HUDEP-2 (cell line): ENCODE measurements around the gene PHYH.
A peak's percentile ranks its signal among the peaks of the same experiment; 100 is the strongest.
"Not testable (repeated sequence)": the region's sequence is repeated elsewhere in the genome, so short reads cannot be mapped to it uniquely, and the experiment has no call there.

Experiments
- DNase-seq, 76 experiments: peaks; one replicate each; lab custom pipeline; 2025; ENCODE audit not compliant: unreplicated experiment in 76 of 76; lab: John Stamatoyannopoulos, UW

PHYH gene

DNA sequence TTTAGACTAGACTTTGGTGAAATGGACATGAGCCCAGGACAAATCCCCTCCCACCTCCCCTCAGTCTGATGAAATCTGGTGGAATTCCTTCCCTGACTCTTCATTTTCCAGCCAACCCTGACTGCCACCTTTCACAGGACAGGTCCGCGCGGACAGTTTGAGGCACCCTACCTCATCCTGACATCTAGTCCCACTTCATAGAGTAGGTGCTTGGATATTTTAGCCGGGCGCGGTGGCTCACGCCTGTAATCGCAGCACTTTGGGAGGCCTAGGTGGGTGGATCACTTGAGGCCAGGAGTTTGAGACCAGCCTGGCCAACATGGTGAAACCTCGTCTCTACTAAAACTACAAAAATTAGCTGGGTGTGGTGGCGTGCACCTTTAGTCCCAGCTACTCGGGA is 23.7 kb downstream of the PHYH start:
- DNase-seq: not testable (repeated sequence)

DNA sequence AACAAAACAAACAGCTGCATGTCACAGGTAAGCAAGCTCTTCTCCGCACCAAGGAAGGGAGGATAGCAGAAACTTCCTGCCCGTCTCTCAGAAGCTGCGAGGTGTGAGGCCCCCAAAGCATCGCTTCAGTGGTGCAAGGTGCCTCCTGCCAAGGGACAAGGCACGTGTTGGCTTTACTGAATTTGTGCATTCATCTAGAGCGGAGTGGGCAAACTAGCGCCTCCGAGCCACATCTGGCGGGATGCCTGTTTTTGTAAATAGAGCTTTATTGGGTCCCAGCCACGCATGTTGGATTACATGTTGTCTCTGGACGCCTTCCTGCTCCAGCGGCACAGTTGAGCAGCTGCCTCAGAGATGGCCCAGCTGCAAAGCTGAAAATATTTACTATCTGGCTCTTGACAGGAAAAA is 27.7 kb downstream of the PHYH start:
- DNase-seq: no peak

DNA sequence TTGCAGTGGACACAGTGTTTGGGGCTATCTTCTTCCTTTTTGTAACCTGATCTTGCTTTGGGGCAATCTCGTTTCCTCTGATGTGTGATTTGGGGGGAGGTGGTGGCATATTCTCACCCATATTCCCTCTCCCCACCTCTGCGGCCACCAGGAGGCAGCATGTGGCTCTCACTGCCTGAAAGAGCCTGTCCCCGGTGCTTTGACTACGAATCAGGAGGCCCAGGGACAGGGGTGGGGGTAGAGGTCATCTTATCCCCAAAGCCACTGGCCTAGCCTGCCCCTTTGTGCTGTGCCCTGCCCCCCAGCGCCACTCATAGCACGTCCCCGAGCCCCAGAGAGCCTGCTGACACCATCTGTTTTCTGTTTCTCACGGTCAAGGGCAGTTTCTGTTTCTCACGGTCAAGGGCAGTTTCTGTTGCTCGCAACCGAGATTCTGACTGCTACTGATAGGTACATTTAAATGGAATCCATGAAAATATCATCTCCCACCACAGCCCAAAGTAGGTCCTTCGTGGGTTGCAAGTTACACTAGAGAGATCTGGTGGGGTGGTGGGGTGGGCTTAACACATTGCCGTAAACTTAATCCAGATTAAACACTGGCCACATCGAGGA is 28.2 kb downstream of the PHYH start:
- peak in 54 of 76 experiments; percentile 1 to 64 (median 26) for DNase-seq

DNA sequence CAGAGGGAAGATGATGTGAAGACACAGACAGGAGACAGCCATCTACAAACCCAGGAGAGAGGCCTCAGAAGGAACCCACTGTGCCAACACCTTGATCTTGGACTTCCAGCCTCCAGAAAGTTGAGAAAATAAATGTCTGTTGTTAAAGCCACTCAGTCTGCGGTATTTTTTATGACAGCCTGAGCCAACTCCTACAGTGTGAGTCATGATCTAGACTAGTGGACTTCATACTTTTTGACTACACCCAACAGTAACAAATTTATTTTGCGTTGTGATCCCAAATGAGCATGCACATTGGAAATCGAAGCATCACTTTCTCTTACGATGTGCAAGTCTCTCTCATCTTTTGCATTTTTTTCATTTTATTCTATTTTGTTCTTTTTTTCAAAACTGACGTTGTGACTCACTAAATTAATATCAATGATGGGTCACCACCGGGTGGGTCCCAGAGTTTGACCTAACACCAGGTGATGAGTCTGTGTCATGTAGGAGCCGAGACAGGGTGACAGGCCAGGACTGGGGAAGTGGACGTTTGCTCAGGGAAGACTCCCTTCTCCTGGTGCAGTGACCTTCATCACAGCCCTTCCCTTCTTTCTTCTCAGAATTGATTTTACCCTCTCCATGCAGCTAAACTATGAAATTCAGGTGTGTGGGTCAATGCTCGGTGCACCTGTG is 28.9 kb downstream of the PHYH start:
- no peak for DNase-seq

DNA sequence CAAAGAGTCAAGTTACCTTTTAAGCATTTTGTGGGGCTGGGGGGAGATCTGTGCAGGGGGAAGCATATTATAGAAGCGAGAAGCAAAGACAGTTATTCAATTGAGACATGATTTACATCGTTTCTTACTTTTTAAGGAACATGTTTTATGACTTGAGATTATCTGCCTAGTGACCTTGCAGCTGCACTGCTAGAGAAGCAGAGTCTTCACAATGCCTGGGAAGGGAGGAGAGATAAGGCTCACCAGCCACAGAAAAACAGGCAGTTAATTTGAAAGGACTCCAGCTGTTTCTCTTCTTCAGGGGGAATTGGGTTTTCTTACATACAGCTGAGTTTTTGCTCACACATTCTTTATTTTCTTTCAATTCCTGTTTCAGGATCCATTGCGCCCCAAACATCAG is 31.0 kb downstream of the PHYH start:
- DNase-seq: peak in 11 of 76 experiments; percentile 1 to 40 (median 2)

DNA sequence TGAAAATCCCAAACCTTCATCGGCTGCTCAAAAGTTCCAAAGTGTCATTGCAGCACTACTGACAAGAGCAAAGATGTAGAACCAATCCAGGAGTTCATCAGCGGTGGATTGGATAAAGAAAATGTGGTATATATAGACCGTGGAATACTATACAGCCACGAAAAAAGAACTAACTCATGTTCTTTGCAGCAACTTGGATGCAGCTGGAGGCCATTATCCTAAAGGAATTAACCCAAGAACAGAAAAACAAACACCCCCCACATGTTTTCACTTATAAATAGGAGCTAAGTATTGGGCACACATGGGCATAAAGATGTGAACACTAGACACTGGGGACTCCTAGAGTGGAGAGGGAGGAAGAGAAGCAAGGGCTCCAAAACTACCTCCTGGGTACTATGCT is 31.6 kb downstream of the PHYH start:
- DNase-seq: no peak

DNA sequence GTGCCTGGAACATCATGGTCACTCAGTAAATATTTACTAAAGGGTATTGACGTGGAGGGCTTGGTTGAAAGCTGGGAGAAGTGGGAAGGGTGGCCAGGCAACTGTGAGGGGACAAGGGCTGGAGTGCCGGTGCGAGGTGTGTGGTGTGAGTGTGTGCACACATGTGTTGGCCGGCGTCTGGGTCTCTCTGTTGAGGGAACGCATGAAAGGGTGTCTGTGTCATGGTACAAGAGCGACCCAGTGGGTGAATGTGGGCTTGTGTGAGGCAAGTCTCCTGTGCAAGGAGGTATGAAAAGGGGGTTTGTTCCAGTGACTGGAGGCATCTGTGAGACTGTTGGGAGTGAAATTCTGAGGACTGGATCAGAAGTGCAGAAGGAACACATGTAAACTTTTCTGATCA is 36.3 kb downstream of the PHYH start:
- no peak for DNase-seq

DNA sequence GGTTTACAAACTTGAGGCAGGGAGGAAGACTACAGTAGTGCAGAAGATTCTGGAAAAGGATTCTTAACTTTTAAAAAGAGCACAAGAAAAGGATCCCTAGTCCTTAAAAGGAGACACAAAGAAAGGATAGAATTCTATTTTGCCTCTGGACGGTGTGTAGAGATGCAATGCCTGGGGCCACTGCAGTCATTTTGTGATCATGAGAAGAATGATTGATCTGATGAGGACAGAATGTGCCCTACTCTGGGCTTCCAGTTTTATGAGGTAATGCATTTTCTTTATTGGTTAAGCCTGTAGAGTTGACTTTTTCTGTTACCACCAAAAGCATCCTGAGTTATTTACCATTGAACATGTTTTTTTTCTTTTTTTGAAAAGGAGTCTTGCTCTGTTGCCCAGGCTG is 37.4 kb downstream of the PHYH start:
- DNase-seq: no peak

DNA sequence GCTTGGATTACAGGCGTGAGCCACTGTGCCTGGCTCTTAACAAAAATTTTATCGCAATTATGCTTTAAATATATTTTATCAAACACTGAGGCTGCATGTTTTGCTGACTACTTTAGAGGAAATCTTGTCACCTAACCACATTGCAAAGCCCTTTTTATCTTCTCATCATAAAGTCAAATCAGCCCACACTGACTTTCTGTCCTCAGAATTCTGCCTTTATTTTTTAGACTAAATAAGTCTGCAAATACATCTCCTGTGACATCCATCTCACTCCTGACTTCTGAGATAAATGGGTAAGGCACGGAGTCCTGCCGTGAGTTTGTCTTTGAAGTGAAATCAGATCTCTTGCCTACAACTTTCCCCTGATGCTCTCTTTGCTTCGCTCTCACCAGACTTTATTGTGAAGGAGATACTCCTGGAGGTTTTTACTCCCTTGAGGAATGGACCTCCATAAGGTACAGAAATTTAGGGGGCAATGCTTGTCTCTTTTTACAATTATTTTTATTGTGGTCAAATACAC is 42.2 kb downstream of the PHYH start:
- no peak for DNase-seq

DNA sequence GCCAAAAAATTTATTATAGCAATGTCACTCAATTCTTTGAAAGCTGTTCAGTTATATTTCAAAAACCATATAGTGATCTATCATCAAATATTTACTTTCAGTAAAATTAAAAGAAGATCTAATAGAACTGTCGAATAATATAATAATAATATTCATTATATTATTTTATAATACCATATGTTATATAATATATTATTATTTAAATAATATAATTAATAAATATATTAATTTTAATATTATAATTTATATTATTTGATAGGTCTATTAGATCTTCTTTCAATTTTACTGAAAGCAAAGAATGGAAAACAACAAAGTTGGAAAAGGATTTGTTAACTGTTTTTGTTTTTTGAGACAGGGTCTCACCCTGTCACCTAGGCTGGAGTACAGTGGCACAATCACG is 43.2 kb downstream of the PHYH start:
- no peak for DNase-seq

DNA sequence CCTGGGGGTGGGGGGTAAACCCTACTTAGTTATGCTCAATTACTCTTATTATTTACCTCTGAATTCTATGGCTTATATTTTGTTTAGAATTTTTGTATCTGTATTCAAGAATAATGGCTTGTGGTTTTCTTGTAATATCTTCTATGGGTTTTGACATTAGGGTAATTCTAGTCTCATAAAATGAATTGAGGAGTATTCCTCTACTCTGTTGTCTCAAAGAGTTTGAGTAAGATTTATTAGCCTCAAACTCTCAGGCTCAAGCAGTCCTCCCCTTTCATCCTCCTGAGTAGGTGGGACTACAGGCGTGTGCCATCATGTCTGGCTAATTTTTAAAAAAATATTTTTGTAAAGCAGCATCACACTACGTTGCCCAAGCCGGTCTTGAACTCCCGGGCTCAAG is 46.1 kb downstream of the PHYH start:
- no peak for DNase-seq

DNA sequence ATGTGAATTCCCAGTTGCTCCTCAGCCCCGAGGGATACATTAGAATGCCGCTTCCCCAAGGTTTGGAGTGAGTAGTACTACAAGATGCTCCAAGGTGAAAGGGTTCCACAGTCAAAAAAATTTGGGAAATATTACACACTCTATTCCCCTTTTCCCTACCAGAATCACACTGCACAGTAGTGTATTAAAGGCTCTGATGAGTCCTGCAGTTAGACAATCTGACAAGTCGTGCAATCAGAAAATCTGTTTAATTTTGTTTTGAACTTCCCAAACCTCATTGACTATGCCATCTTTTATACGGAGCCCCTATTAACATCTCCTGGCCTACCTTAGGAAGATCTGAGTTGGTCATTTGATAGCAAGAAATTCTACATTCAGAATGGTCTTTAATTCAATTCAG is 52.1 kb downstream of the PHYH start:
- no peak for DNase-seq

DNA sequence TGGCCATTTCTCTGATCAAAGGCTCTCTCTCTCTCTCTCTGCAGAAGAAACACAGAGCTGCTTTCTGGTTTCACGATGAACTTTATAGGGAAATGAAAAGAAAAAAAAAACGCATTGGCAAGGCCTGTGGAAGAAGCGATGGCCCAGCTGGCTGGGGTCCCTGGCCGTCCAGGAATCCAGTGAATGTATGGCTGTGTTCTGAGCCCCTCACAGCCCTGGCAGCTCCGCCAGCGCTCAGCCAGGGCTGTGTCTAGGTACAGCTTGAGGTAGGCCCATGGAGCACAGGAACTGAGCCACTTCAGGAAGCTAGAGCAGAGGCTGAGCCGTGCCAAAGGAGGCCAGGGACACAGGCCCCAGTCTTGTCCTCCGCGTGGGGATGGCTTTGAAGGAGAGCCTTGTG is 52.6 kb downstream of the PHYH start:
- no peak for DNase-seq

DNA sequence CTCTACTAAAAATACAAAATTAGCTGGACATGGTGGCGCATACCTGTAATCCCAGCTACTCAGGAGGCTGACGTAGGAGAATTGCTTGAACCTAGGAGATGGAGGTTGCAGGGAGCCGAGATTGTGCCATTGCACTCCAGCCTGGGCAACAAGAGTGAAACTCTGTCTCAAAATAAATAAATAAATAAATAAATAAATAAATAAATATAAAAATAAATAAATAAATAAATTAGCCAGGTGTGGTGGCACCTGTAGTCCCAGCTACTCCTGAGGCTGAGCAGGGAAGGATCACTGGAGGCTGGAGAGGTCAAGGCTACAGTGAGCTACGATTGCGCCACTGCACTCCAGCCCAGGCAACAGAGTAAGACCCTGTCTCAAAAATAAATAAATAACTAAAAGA is 57.6 kb downstream of the PHYH start:
- not testable (repeated sequence) for DNase-seq

DNA sequence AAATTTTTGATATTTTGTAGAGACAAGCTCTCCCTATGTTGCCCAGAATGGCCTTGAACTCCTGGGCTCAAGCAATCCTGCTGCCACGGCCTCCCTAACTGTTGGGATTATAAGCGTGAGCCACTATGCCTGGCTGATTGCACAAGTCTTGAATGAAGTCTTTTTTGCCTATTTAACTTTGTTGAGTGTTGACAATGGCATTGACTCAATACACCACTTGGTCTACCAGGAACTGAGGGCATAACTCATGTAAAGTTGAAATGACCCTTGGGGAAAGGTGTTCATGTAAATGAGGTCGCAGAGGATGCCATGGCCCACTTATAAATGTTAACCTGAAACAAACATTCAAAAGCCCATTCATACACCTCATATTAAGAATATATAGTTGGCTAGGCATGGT is 58.3 kb downstream of the PHYH start:
- no peak for DNase-seq

DNA sequence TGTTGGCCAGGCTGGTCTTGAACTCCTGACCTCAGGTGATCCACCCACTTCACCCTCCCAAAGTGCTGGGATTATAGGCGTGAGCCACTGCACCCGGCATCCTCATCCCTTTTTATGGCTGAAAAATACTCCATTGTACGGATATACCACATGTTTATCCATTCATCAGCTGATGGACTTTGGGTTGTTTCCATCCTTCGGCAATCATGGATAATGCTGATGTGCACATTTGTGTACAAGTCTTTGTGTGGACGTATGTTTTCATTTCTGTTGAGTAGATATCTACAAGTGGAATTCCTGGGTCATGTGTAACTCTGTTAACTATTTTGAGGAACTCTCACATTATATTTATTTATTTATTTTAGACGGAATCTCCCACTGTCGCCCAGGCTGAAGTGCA is 59.9 kb downstream of the PHYH start:
- no peak for DNase-seq

DNA sequence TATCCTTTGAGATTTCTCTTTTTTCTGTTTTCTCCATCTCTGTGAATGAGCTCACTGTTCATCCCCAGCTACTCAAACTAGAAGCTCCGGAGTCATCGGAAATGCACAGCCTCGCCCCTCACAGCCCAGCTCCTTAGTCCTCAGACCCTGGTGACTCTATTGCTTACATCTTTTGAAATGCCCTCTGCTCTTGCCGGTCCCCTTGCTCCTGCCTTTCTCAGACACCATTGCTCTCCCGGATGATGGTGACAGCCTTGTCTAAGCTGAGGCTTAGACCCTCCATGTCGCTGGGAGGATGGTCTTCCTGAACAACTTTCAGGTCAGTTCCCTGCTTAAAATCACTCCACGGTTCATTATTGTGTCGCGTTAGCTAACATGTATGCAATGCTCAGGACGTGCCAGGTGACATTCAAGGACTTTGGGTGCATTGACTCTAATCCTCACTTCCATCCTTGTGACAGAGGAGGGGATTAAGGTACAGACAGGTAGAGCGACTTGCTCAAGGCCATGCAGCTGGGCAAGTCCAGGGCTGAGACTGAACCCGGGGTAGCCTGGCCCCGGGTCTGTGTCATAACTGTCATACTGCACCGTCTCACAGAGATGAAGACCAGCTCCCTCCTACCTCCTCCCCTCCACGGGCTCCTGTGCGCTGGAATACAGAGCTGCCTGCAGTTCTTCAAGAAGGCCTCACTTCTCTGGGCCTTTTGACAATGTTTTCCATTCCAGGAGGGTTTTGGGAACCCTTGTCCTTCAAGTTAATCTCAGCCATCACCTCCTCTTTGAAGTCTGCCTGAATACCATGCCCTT is 61.4 kb downstream of the PHYH start:
- peak in 1 of 76 experiments; percentile 5 for DNase-seq

DNA sequence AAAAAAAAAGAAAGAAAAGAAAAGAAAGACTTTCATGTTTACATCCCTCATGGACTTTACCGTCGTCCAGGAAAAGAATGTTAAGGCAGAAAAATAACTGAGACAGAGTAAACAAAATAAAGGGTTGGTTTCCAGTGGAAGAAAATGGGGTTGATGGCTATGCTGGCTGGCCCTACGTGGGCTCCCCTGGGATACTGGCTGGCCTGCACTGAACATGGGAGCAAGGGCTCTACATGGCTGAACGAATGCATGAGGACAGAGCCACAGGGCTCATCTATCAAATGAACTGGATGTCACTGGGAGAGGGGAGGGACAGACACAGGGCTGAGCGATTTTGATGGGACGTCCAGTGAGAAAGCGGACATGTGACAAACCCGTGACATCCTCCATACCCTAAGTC is 63.2 kb downstream of the PHYH start:
- DNase-seq: no peak

DNA sequence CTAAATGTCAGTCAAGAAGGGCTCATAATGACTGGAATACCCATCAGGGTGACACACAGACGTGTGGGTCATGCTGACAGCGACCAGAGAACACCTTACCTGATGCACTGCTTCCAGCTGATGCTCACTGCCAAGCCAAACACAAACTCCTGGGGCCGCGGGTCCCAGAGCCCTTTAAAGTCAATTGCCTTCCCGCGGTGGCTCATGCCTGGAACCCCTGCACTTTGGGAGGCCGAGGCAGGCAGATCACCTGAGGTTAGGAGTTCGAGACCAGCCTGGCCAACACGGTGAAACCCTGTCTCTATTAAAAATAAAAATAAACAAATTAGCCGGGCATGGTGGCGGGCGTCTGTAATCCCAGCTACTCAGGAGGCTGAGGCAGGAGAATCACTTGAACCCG is 65.1 kb downstream of the PHYH start:
- DNase-seq: not testable (repeated sequence)

DNA sequence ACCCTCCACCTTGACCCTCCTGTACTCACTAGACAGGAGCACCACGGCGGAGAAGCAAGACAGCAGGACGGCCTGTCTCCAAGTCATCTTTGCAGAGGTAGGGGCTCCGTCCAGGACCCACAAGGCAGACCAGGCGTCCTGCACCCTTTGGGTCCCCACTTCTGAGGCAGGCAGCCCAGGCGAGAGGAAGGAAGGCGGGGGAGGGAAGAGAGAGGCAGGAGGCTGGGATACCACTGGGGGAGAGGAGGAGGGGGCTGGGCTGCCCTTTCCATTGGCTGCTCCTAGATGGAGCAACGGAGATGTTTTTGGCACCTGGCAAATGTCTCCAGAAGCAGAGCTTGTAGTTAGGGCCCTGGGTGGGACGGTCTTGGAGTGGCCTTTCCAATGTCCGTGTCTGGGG is 65.7 kb downstream of the PHYH start, which contains the start of gene UCMA:
Gene UCMA (minus strand): TSS at position 203 of the 400 bp plus-strand sequence. CDS start 116 bp downstream, at position 87.
- DNase-seq: no peak

DNA sequence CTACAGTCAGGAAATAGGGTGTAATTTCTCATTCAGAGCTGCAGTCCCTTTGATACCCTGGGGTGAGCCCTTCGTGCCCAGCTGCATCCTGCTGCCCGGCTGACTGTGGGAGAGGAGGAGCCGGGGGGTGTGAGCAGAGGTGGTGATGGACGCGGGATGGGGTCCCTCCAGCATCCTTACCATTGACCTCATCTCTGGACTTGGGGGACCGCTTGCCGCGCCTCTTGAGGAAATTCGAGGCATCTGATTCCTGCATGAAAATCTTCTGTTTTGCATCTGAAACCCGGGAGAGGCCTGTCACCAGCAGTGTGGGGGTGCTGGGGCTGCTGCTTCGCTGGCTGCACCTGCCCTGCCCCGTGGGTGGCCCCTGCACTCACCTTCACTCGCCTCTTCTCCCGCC is 66.5 kb downstream of the PHYH start:
- DNase-seq: no peak

DNA sequence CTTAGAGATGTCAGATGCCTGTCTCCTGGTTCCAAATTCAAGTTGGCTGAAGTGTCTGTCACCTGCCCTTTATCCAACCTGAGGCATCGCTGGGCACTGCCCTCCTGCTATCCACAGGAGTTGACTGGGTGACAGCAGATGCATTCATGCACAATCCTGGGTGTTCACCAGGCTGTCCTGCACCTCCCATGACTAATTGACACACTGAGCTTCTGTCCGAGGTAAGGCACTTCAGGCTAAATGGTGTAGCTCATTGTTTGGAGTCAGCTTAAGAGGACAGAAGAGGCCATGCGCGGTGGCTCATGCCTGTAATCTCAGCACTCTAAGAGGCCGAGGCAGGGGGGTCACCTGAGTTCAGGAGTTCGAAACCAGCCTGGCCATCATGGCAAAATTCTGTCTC is 68.1 kb downstream of the PHYH start:
- no peak for DNase-seq
